MCF 10A (cell line): ENCODE data around the gene ARL13A. TPM values are rescaled to one million over a fixed set of nuclear protein-coding genes. Genes with fewer than 3 reads are reported as not detected.

Experiments
- BruUV-seq: library from RNA; stranded (reverse); fragments of 400-500 nt; replicated peaks from 2 replicates; lab custom pipeline; 2021; lab: Mats Ljungman, UMichigan
- CTCF ChIA-PET: fragments of 300-600 bp; sonication (Branson Sonifier 250); formaldehyde crosslinking; extraction: SDS; loops from one replicate; lab custom pipeline; 2021; ENCODE audit warnings: antibody characterized with exemption, inconsistent platforms; lab: Yijun Ruan, JAX
- POLR2A ChIA-PET: fragments of 300-600, 350-650 bp; sonication (Branson Sonifier 250); formaldehyde crosslinking; extraction: SDS; loops from one replicate; lab custom pipeline; 2020; ENCODE audit warnings: antibody characterized with exemption, inconsistent platforms; lab: Yijun Ruan, JAX
- DNase-seq: peaks from one replicate; pipeline ENCODE4 v3.0.0-alpha.2; 2018; ENCODE audit not compliant: unreplicated experiment
- H3K27ac Mint-ChIP-seq: one replicate; pipeline ENCODE4 v1.8.0; 2022; ENCODE audit warnings: mild to moderate bottlenecking, low read depth, mixed read lengths; ENCODE audit not compliant: unreplicated experiment
- H3K27me3 Mint-ChIP-seq: one replicate; pipeline ENCODE4 v1.8.0; 2022; ENCODE audit warnings: mixed read lengths; ENCODE audit not compliant: insufficient read depth, unreplicated experiment
- H3K36me3 Mint-ChIP-seq: one replicate; pipeline ENCODE4 v1.8.0; 2022; ENCODE audit warnings: mild to moderate bottlenecking, moderate library complexity, mixed read lengths; ENCODE audit not compliant: insufficient read depth, unreplicated experiment
- H3K4me1 Mint-ChIP-seq: one replicate; pipeline ENCODE4 v1.8.0; 2022; ENCODE audit warnings: mixed read lengths; ENCODE audit not compliant: insufficient read depth, unreplicated experiment
- H3K4me3 Mint-ChIP-seq: one replicate; pipeline ENCODE4 v1.8.0; 2022; ENCODE audit warnings: mild to moderate bottlenecking, moderate library complexity, mixed read lengths; ENCODE audit not compliant: unreplicated experiment
- H3K9me3 Mint-ChIP-seq: one replicate; pipeline ENCODE4 v1.8.0; 2022; ENCODE audit warnings: mixed read lengths; ENCODE audit not compliant: unreplicated experiment
- CTCF ChIP-seq: fragments of 200-600 bp; IDR thresholded peaks from one replicate; pipeline ENCODE4 v1.8.0; 2022; ENCODE audit warnings: antibody characterized with exemption, mild to moderate bottlenecking; ENCODE audit not compliant: unreplicated experiment
- intact Hi-C: fragments of 100-400 bp; cut with micrococcal nuclease; formaldehyde crosslinking; loops from 2 replicates; pipeline ENCODE4 v1.14.1; 2022
- total RNA-seq: library from RNA; stranded (reverse); gene quantifications from 2 replicates; pipeline ENCODE4 v1.2.3, GENCODE V29; 2022

Gene ARL13A
- total RNA-seq, 1 experiment from 2014 or later: not detected

- no peak overlapping the region for H3K27ac Mint-ChIP-seq
- no peaks in the 10 kb centered on the region for H3K9me3 Mint-ChIP-seq
- CTCF ChIA-PET: interaction anchor here (0.6 to 1.0 kb wide), 3 partner anchors 32 to 70 kb away, joined by 3 to 8 read pairs (median 5); no protein-coding TSS in a partner anchor
- H3K4me1 Mint-ChIP-seq: no peaks in the 10 kb centered on the region
- POLR2A ChIA-PET: no interaction called here
- no peak for TF ChIP-seq CTCF
- H3K4me3 Mint-ChIP-seq: no peak overlapping the region
- DNase-seq: no peak
- intact Hi-C loops: no loop called here
- BruUV-seq: no TSS peak
- H3K36me3 Mint-ChIP-seq: peaks cover 16% of the 10 kb centered on the region
- peaks cover 53% of the 10 kb centered on the region for H3K27me3 Mint-ChIP-seq
These were observed 55.6 kb downstream of the ARL13A start for GRCh38 chrX:101025126-101025525.

GRCh38 chrX:101028562-101028961 lies 59.1 kb downstream of the ARL13A start:
- Mint-ChIP-seq H3K27ac (no peak overlapping the region), H3K27me3 (peaks cover 47% of the 10 kb centered on the region), H3K4me1 (no peaks in the 10 kb centered on the region), H3K4me3 (no peak overlapping the region), H3K9me3 (no peaks in the 10 kb centered on the region), H3K36me3 (peaks cover 29% of the 10 kb centered on the region)
- no TSS peak for BruUV-seq
- TF ChIP-seq CTCF: no peak
- intact Hi-C loops: no loop called here
- DNase-seq: no peak
- ChIA-PET CTCF (interaction anchor here (0.7 kb wide), 1 partner anchor 34 kb away, joined by 3 read pairs; no protein-coding TSS in a partner anchor), POLR2A (no interaction called here)

GRCh38 chrX:101029665-101030064 lies 60.2 kb downstream of the ARL13A start:
- POLR2A ChIA-PET: no interaction called here
- peaks cover 47% of the 10 kb centered on the region for H3K27me3 Mint-ChIP-seq
- H3K9me3 Mint-ChIP-seq: no peaks in the 10 kb centered on the region
- H3K36me3 Mint-ChIP-seq: peaks cover 36% of the 10 kb centered on the region
- TF ChIP-seq CTCF: no peak
- no peaks in the 10 kb centered on the region for H3K4me1 Mint-ChIP-seq
- no peak overlapping the region for H3K27ac Mint-ChIP-seq
- no TSS peak for BruUV-seq
- no peak for DNase-seq
- intact Hi-C loops: no loop called here
- CTCF ChIA-PET: no interaction called here
- no peak overlapping the region for H3K4me3 Mint-ChIP-seq

- POLR2A ChIA-PET: interaction anchor here (0.6 kb wide), 1 partner anchor 306 kb away, joined by 3 read pairs; no protein-coding TSS in a partner anchor
- CTCF ChIA-PET: no interaction called here
- Mint-ChIP-seq H3K4me1 (no peaks in the 10 kb centered on the region), H3K27me3 (peaks cover 8% of the 10 kb centered on the region), H3K36me3 (peaks cover 39% of the 10 kb centered on the region), H3K27ac (no peak overlapping the region), H3K9me3 (no peaks in the 10 kb centered on the region), H3K4me3 (no peak overlapping the region)
- intact Hi-C loops: no loop called here
- no peak for TF ChIP-seq CTCF
- no TSS peak for BruUV-seq
- DNase-seq: no peak
These were observed 67.7 kb downstream of the ARL13A start for GRCh38 chrX:101037231-101037630.
